NCI-H2227 treated with DMSO at 0.1 percent for 48 hours (cell line): ENCODE data around the gene RPRD1A.
"Not testable (repeated sequence)": the region's sequence is repeated elsewhere in the genome, so short reads cannot be mapped to it uniquely, and the experiment has no call there.

ENCODE experiments used
- DNase-seq: peaks from one replicate; lab custom pipeline; 2025; lab: John Stamatoyannopoulos, UW

RPRD1A gene, protein sequence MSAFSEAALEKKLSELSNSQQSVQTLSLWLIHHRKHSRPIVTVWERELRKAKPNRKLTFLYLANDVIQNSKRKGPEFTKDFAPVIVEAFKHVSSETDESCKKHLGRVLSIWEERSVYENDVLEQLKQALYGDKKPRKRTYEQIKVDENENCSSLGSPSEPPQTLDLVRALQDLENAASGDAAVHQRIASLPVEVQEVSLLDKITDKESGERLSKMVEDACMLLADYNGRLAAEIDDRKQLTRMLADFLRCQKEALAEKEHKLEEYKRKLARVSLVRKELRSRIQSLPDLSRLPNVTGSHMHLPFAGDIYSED

GRCh38 chr18:36067055-36067957 is at the start of gene RPRD1A:
Gene RPRD1A, minus strand, starts transcription at chr18:36067559. Its CDS starts 155 bp downstream, at chr18:36067404.
- DNase-seq, result peak; percentile 96

GRCh38 chr18:36116771-36117170 is 49.4 kb upstream of the RPRD1A start:
- not testable (repeated sequence) for DNase-seq

GRCh38 chr18:36114738-36115137 is 47.4 kb upstream of the RPRD1A start:
- no peak for DNase-seq

GRCh38 chr18:36114251-36114650 is 46.9 kb upstream of the RPRD1A start:
- DNase-seq, result no peak

DNA sequence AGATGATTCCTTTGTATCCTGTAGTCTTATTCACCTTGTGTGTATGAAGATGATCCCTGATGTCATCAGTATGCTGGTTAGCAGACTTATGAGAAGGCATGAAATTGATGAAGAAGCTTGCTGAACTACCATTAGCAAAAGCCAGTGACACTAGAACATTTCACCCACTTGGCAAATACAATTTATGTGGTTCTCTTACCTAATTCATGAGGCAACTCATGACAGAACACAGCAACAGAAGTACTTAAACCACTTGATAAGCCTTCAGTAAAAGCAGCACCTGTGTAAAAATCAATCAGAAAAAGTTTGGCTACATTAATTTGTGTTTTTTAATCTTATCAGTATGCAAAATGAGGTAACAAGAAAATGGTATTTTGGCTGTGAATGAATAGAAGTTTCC is 44.9 kb upstream of the RPRD1A start:
- DNase-seq, result no peak

GRCh38 chr18:36109737-36110136 is 42.4 kb upstream of the RPRD1A start:
- DNase-seq, result no peak

DNA sequence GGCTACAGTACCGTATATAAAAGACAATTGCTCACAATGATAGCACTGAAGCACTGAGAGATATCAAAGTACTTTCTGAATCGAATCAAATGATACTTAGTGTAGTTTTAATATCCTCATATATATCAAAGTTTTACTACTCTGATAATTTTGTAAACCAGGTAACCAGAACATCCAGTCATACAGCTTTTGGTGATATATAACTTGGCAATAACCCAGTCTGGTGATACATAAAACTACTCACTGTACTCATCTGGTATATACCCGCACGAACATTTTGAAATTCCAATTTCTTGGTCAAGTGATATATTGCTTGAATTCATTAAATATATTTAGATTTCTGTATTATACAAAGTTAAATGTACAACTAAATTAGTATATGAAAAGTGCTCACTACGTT is 41.2 kb upstream of the RPRD1A start:
- DNase-seq, result no peak

DNA sequence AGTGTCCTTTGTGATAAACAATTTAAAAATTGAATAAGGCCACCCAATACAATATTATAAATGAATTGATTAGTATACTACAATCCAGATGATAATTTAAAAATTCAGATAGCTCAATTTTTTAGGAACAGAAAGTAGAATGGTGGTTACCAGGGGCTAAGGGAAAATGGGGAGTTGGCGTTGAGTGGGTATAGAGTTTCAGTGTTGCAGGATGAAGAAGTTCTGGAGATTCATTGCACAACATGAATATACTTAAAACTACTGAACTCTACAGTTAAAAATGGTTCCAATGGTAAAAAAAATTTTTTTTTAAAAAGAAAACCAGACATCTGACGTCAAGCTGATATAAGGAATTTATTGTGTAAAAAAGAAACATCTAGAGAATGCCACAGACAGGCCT is 40.8 kb upstream of the RPRD1A start:
- no peak for DNase-seq

GRCh38 chr18:36107477-36107876 is 40.1 kb upstream of the RPRD1A start:
- DNase-seq, result no peak

DNA sequence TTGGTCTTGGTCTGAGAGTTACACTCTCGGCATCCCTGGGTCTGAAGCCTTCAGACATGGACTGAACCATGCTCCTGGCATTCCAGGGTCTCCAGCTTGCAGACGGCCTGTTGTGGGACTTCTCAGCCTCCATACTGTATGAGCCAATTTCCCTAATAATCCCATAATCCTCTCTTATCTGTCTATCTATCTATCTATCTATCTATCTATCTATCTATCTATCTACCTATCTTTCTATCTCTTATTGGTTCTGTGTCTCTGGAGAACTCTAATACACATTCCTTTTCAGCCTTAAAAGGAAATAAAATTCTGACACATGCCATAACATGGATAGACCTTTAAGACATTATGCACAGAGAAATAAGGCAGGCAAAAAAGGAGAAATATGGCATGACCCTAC is 37.4 kb upstream of the RPRD1A start:
- no peak for DNase-seq

DNA sequence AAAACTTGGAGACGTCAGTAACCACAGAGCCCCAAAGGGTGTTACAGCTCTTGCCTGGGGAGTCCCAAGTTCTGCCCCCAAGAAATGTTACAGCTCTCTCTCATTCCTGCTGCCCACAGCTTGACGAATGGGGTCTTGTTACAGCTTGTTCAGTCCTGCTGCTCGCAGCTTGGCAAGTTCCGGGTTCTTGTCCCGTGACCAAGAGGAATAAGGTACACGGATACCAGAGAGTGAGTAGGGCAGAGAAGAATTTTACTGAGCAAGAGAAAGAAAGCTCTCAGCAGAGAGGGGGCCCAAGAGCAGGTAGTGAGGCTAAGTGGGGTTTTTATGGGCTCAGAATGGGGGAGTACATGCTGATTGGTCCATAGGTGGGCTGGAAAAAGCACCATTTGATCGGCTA is 34.6 kb upstream of the RPRD1A start:
- no peak for DNase-seq

DNA sequence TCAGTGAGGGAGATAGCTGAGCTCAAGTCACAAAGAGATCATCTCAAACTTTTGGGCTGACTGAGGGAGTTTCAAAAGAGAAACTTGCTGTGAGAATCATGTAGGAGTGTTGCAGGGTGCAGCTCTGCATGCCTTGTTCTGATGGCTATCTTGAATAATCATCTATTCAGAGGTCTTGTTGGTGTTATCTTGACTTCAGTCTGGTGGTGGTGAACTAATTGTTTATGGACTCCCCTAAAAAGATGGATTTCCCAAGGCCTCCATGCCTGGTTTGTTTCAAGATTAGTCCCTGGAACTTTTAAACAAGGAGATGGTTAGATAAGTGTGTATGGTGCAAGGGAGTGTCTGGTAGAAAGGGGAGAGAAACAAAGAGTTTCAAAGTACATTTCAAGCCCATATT is 32.0 kb upstream of the RPRD1A start:
- no peak for DNase-seq

DNA sequence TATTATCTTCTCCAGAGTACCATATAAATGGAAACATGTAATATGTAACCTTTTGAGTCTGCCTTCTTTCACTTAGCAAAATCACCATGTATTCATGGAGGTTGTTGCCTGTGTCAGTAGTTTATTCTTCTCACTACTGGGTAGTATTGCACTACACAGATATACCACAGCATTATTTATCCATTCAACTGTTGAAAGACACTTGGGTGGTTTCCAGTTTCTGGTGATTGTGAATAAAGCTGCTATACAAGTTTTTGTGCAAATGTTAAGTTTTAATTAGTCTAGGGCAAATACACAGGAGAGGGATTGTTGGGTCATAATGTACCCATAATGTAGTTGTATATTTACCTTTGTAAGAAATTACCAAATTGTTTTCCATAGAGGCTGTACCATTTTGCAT is 29.6 kb upstream of the RPRD1A start:
- DNase-seq, result no peak

DNA sequence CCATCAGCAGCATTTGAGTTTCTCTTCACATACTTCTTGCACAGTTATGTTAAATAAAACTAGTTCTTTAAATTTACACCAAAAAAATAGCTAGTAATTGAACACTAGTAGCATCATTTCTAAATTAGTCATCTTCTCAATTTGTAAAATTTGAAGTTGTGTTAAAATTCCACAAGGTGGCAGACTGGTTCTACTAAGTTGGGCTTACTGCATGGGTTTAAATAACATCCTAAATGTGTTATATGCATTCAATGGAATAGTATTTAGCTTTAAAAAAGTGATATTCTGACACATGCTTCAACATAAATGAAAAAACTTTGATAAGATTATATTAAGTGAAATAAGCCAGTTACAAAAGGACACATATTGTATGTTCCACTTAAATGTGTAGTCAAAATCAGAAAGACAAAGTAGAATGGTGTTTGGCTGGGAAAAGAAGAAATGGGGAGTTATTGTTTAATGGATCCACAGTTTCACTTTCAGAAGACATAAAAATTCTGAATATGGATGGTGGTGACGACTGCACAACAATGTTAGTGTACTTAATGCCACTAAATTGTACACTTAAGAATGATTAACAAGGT is 28.7 kb upstream of the RPRD1A start:
- DNase-seq, result peak; percentile 32

GRCh38 chr18:36094431-36094830 is 27.1 kb upstream of the RPRD1A start:
- no peak for DNase-seq

- not testable (repeated sequence) for DNase-seq
These were observed 24.8 kb upstream of the RPRD1A start for GRCh38 chr18:36092116-36092515.

GRCh38 chr18:36089001-36089400 is 21.6 kb upstream of the RPRD1A start:
- no peak for DNase-seq

DNA sequence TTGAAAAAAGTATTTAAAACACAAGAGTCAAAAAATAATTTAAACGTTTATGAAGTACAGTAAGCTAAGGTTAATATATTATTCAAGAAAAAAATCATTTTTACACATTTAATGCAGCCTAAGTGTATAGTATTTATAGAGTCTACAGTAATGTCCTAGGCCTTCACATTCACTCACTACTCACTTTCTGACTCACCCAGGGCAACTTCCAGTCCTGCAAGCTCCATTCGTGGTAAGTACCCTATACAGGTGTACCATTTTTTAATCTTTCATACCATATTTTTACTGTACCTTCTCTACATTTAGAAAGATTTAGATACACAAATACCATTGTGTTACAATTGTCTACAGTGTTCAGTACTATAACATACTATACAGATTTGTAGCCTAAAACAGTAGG is 20.9 kb upstream of the RPRD1A start:
- DNase-seq, result no peak

- DNase-seq, result no peak
These were observed 18.8 kb upstream of the RPRD1A start for GRCh38 chr18:36086186-36086585.

DNA sequence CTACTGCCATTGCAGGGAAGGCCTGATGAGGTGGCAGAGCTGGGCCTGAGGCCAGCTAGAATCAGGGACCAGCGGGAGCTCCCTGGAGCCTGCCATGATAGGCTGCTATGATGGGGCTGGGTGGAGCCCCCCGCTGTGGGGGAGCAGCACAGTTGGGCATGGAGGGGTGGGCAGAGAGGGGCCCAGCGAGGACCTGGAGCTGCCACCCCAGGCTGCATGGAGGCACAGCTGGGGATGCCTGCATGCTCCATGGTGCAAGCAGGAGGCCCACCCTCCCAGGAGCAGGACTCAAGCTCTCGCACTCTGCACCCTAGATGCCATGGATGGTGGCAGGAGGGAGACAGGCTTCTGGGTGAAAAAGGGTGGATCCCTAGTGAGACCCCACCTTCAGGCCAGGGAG is 17.8 kb upstream of the RPRD1A start:
- no peak for DNase-seq

DNA sequence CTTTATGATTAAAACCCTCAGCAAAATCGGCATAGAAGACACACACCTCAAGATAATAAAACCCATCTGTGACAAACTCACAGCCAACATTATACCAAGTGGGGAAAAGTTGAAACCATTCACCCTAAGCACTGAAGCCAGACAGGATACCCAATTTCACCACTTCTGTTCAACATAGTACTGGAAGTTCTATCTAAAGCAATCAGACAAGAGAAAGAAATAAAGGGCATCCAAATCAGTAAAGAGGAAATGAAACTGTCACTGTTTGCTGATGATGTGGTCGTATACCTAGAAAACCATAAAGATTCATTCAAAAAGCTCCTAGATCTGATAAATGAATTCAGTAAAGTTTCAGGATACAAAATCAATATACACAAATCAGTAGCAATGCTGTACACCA is 16.4 kb upstream of the RPRD1A start:
- DNase-seq, result no peak

GRCh38 chr18:36081118-36081517 is 13.8 kb upstream of the RPRD1A start:
- not testable (repeated sequence) for DNase-seq
